GM10266 (cell line): ENCODE measurements around the gene CLDN19.
"Not testable (repeated sequence)": the region's sequence is repeated elsewhere in the genome, so short reads cannot be mapped to it uniquely, and the experiment has no call there.

Source experiments
- DNase-seq: peaks from one replicate; pipeline ENCODE4 v3.0.0; 2012; ENCODE audit errors: extremely low spot score
- CTCF ChIP-seq: IDR thresholded peaks from 2 replicates; pipeline ENCODE4 v1.5.1; 2012; ENCODE audit warnings: mild to moderate bottlenecking, low read depth; ENCODE audit not compliant: control insufficient read depth, insufficient read depth; ENCODE audit errors: missing control alignments

CLDN19 gene

DNA sequence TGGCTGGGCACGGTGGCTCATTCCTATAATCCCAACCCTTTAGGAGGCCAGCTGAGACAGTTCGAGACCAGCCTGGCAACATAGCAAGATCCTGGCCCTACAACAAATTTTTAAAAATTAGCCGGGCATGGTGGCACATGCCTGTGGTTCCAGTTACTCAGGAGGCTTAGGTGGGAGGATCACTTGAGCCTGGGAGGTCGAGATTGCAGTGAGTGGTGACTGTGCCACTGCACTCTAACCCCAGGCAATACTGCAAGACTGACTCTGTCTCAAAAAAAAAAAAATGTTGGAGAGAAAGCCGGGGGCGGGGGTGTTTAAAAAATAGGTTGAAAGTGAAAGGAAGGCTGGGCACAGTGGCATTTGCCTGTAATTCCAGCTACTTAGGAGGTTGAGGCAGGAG is 16.5 kb downstream of the CLDN19 start:
- DNase-seq, result no peak

GRCh38 chr1:42722403-42722802 is 17.6 kb downstream of the CLDN19 start:
- not testable (repeated sequence) for DNase-seq

More for the DNA sequence above, 16.5 kb downstream of the CLDN19 start:
- TF ChIP-seq CTCF, result no peak

- DNase-seq, result no peak
- TF ChIP-seq CTCF, result no peak
Observed at GRCh38 chr1:42721926-42722325, 18.1 kb downstream of the CLDN19 start.

- no peak for TF ChIP-seq CTCF
- DNase-seq, result no peak
Observed at GRCh38 chr1:42720868-42721267, 19.2 kb downstream of the CLDN19 start.

DNA sequence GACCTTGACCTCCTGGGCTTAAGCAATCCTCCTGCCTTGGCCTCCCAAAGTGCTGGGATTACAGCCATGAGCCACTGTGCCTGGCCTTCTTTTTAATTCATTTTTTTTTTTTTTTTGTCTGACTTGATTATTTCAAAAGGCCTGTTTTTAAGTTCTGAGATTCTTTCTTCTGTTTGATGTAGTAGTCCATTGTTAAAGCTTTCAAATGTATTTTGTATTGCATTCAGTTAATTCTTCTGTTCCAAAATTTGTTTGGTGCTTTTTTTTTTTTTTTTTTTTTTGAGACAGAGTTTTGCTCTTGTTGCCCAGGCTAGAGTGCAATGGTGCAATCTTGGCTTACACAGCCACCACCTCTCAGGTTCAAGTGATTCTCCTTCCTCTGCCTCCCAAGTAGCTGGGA is 25.6 kb downstream of the CLDN19 start:
- DNase-seq, result not testable (repeated sequence)

GRCh38 chr1:42713293-42713692 is 26.7 kb downstream of the CLDN19 start:
- DNase-seq, result no peak
- TF ChIP-seq CTCF, result no peak

DNA sequence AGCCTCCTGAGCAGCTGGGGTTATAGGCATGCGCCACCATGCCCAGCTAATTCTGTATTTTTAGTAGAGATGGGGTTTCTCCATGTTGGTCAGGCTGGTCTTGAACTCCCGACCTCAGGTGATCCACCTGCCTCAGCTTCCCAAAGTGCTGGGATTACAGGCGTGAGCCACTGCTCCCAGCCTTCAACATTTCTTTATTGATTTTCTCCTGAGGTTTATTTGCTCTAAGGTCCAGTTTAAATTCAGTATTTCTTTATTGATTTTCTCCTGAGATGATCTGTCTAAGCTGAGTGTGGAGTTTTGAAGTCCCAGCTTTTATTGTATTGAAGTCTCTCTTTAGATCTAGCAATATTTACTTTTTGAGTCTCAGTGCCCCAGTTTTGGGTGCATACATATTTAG is 27.2 kb downstream of the CLDN19 start:
- DNase-seq, result not testable (repeated sequence)

DNA sequence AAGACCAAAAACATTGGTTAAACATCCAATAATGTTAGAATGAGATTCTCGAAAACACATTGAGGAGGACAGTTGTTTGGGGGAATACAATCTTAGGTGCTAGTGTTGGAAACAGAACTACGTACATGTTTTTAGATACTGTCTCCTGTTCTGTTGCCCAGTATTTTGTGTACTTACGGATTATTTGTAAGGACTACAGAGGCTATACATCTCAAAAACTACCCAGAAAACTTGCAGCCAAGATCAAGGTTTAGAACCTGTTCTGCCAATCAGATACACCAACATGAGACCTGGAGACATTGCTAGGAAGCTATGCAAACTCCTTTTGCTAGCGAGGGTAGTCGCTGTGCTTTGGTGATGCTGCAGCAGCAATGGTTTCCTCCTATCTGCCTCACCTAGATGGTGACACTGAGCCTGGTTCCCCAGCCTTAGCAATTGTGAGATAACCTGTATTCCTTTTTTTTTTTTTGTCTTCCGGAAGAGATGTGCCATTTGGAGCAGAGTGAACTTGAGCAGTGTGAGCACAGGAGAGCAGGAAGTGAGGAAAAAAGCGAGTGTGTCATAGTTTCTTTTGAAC is 36.1 kb downstream of the CLDN19 start:
- TF ChIP-seq CTCF, result no peak
- DNase-seq, result no peak

DNA sequence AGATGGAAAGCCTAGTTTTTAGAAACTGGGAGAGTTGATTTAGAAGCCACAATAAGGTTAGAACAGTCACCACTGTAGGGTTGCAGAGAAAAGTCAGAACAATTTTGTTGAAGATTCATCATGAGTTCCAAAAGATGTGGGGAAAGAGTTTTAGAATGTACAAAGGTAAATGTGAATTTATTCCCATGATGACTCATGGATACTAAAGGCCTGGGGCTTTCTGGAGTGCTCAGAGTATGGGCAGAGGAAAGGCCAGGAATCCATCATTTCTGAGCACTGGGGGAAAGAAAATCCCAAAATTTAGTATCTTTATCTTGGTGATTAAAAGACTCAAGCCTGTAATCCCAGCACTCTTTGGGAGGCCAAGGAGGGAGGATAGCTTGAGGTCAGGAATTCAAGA is 40.0 kb downstream of the CLDN19 start:
- DNase-seq, result no peak
- TF ChIP-seq CTCF, result no peak
